Measurements from ENCODE around the gene MYO1H.
"Not testable (repeated sequence)": the region's sequence is repeated elsewhere in the genome, so short reads cannot be mapped to it uniquely, and the experiment has no call there.

MYO1H gene

GRCh38 chr12:109466305-109466704 is 118.6 kb downstream of the MYO1H start:
- no peak for DNase-seq (ENCODE audit: extremely low read depth in 1 of 2, low read depth in 1 of 2)

GRCh38 chr12:109466821-109467220 is 119.1 kb downstream of the MYO1H start:
- DNase-seq (ENCODE audit: extremely low read depth in 1 of 2, low read depth in 1 of 2), result no peak

- DNase-seq (ENCODE audit: extremely low read depth in 1 of 2, low read depth in 1 of 2), result no peak
These were observed 120.4 kb downstream of the MYO1H start for GRCh38 chr12:109467978-109468676.

- DNase-seq (ENCODE audit: extremely low read depth in 1 of 2, low read depth in 1 of 2), result no peak
These were observed 121.8 kb downstream of the MYO1H start for GRCh38 chr12:109469517-109469916.

GRCh38 chr12:109473006-109473405 is 125.3 kb downstream of the MYO1H start:
- no peak for DNase-seq (ENCODE audit: extremely low read depth in 1 of 2, low read depth in 1 of 2)

- not testable (repeated sequence) for DNase-seq (ENCODE audit: extremely low read depth in 1 of 2, low read depth in 1 of 2)
These were observed 126.0 kb downstream of the MYO1H start for GRCh38 chr12:109473526-109474270.

GRCh38 chr12:109475121-109475520 is 127.4 kb downstream of the MYO1H start:
- no peak for DNase-seq (ENCODE audit: extremely low read depth in 1 of 2, low read depth in 1 of 2)

- no peak for DNase-seq (ENCODE audit: extremely low read depth in 1 of 2, low read depth in 1 of 2)
These were observed 128.5 kb downstream of the MYO1H start for GRCh38 chr12:109475993-109476806.

GRCh38 chr12:109476807-109477184 is 129.1 kb downstream of the MYO1H start:
- DNase-seq (ENCODE audit: extremely low read depth in 1 of 2, low read depth in 1 of 2), result no peak

- peak; percentile 57 to 79 for DNase-seq (ENCODE audit: extremely low read depth in 1 of 2, low read depth in 1 of 2)
These were observed 129.7 kb downstream of the MYO1H start, which contains the start of the genes KCTD10 and UBE3B for GRCh38 chr12:109477185-109477962. TSS of gene KCTD10 (minus strand) at chr12:109477300. CDS start at chr12:109477262, 38 bp downstream. TSS of gene UBE3B (plus strand) at chr12:109477634. CDS start at chr12:109483552, 5,918 bp downstream.

- no peak for DNase-seq (ENCODE audit: extremely low read depth in 1 of 2, low read depth in 1 of 2)
These were observed 130.2 kb downstream of the MYO1H start for GRCh38 chr12:109477963-109478315.

- no peak for DNase-seq (ENCODE audit: extremely low read depth in 1 of 2, low read depth in 1 of 2)
These were observed 132.1 kb downstream of the MYO1H start for GRCh38 chr12:109479761-109480160.

GRCh38 chr12:109480356-109480755 is 132.7 kb downstream of the MYO1H start:
- DNase-seq (ENCODE audit: extremely low read depth in 1 of 2, low read depth in 1 of 2), result no peak

GRCh38 chr12:109481863-109482262 is 134.2 kb downstream of the MYO1H start:
- no peak for DNase-seq (ENCODE audit: extremely low read depth in 1 of 2, low read depth in 1 of 2)

GRCh38 chr12:109482491-109482890 is 134.8 kb downstream of the MYO1H start:
- no peak for DNase-seq (ENCODE audit: extremely low read depth in 1 of 2, low read depth in 1 of 2)

- DNase-seq (ENCODE audit: extremely low read depth in 1 of 2, low read depth in 1 of 2), result no peak
These were observed 135.2 kb downstream of the MYO1H start for GRCh38 chr12:109482894-109483293.

- no peak for DNase-seq (ENCODE audit: extremely low read depth in 1 of 2, low read depth in 1 of 2)
These were observed 135.6 kb downstream of the MYO1H start for GRCh38 chr12:109483346-109483745.

- no peak for DNase-seq (ENCODE audit: extremely low read depth in 1 of 2, low read depth in 1 of 2)
These were observed 137.5 kb downstream of the MYO1H start for GRCh38 chr12:109485201-109485600.

- DNase-seq (ENCODE audit: extremely low read depth in 1 of 2, low read depth in 1 of 2), result no peak
These were observed 139.7 kb downstream of the MYO1H start for GRCh38 chr12:109487181-109488050.
